Measurements from ENCODE around the gene SNRPD3.

- TF ChIP-seq CTCF (IDR thresholded peaks at IDR 0.05) (no peak), POLR2A (IDR thresholded peaks at IDR 0.05) (no peak)
These were observed 41.4 kb upstream of the SNRPD3 start for GRCh38 chr22:24514241-24515026.

All from prostate gland (tissue), 2 donors.